ENCODE measurements around the gene SMKR1.

Gene SMKR1

DNA sequence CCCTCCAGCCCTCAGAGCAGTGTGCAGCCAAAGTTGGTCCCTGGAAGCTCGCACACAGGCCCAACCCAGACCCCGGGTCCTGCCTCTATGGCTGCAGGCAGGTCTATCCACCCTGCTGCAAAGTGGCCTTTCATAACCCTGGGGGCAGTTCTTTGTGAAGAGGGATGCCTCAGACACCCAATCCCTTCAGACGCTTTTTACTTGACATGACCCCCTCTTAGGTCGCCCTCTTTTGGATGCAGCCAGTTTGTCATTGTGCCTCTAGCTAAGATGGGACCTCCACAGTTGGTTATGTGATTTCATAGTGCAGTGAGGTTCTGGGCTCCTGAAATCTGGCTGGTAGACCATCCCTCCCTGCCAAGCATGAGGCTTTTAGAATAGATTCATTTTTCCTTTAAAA lies 27.3 kb downstream of the SMKR1 start:
- Histone ChIP-seq H3K4me3 (replicated peaks; ENCODE audit: insufficient read depth, low read length) (no peak overlapping the region), H3K27me3 (ENCODE audit: insufficient read depth, poor library complexity, severe bottlenecking) (no peaks in the 10 kb centered on the region), H3K27ac (replicated peaks) (no peak overlapping the region)
- DNase-seq (ENCODE audit: low read depth in 1 of 2, low spot score in 1 of 2) = no peak
- TF ChIP-seq GABPA (IDR thresholded peaks at IDR 0.05; ENCODE audit: low read depth) (no peak), SPI1 (IDR thresholded peaks at IDR 0.05; ENCODE audit: borderline replicate concordance, low read depth) (no peak), POLR2AphosphoS5 (IDR thresholded peaks at IDR 0.05; ENCODE audit: low read depth) (no peak)
- TF ChIP-seq, protein P1, sequence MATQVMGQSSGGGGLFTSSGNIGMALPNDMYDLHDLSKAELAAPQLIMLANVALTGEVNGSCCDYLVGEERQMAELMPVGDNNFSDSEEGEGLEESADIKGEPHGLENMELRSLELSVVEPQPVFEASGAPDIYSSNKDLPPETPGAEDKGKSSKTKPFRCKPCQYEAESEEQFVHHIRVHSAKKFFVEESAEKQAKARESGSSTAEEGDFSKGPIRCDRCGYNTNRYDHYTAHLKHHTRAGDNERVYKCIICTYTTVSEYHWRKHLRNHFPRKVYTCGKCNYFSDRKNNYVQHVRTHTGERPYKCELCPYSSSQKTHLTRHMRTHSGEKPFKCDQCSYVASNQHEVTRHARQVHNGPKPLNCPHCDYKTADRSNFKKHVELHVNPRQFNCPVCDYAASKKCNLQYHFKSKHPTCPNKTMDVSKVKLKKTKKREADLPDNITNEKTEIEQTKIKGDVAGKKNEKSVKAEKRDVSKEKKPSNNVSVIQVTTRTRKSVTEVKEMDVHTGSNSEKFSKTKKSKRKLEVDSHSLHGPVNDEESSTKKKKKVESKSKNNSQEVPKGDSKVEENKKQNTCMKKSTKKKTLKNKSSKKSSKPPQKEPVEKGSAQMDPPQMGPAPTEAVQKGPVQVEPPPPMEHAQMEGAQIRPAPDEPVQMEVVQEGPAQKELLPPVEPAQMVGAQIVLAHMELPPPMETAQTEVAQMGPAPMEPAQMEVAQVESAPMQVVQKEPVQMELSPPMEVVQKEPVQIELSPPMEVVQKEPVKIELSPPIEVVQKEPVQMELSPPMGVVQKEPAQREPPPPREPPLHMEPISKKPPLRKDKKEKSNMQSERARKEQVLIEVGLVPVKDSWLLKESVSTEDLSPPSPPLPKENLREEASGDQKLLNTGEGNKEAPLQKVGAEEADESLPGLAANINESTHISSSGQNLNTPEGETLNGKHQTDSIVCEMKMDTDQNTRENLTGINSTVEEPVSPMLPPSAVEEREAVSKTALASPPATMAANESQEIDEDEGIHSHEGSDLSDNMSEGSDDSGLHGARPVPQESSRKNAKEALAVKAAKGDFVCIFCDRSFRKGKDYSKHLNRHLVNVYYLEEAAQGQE (IDR thresholded peaks at IDR 0.05; ENCODE audit: insufficient replicate concordance, low read depth) = no peak
- TF ChIP-seq, protein P2, sequence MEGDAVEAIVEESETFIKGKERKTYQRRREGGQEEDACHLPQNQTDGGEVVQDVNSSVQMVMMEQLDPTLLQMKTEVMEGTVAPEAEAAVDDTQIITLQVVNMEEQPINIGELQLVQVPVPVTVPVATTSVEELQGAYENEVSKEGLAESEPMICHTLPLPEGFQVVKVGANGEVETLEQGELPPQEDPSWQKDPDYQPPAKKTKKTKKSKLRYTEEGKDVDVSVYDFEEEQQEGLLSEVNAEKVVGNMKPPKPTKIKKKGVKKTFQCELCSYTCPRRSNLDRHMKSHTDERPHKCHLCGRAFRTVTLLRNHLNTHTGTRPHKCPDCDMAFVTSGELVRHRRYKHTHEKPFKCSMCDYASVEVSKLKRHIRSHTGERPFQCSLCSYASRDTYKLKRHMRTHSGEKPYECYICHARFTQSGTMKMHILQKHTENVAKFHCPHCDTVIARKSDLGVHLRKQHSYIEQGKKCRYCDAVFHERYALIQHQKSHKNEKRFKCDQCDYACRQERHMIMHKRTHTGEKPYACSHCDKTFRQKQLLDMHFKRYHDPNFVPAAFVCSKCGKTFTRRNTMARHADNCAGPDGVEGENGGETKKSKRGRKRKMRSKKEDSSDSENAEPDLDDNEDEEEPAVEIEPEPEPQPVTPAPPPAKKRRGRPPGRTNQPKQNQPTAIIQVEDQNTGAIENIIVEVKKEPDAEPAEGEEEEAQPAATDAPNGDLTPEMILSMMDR (IDR thresholded peaks at IDR 0.05; ENCODE audit: insufficient read depth, low read length) = no peak

DNA sequence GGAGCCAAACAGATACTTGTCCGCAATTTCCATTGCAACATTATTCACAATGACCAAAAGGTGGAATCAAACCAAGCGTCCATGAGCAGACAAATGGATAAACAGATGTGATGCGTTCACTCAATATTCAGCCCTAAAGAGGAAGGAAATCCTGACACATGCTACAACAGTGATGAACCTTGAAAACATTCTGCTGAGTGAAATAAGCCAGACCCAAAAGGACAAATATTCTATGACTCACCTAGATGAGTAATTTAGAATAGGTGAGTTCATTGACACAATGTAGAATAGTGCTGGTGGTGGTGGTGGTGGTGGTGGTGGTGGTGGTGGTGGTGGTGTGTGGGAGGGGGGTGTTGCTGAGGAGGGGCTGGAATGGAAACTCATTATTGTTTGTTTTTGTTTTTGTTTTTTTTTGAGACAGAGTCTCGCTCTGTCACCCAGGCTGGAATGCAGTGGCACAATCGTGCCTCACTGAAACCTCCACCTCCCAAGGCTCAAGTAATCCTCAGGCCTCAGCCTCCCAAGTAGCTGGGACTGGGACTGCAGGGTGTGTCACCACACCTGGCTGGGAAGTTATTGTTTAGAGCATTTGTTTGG lies 28.6 kb downstream of the SMKR1 start:
- Histone ChIP-seq H3K27ac (replicated peaks) (no peak overlapping the region), H3K4me3 (replicated peaks; ENCODE audit: insufficient read depth, low read length) (no peak overlapping the region), H3K27me3 (ENCODE audit: insufficient read depth, poor library complexity, severe bottlenecking) (no peaks in the 10 kb centered on the region)
- peak in 1 of 2 experiments; percentile 3 for DNase-seq (ENCODE audit: low read depth in 1 of 2, low spot score in 1 of 2)
- no peak for TF ChIP-seq SPI1 (IDR thresholded peaks at IDR 0.05; ENCODE audit: borderline replicate concordance, low read depth)
- TF ChIP-seq POLR2AphosphoS5 (IDR thresholded peaks at IDR 0.05; ENCODE audit: low read depth) = no peak
- TF ChIP-seq, protein P1 (IDR thresholded peaks at IDR 0.05; ENCODE audit: insufficient replicate concordance, low read depth) = no peak
- TF ChIP-seq GABPA (IDR thresholded peaks at IDR 0.05; ENCODE audit: low read depth) = no peak
- TF ChIP-seq, protein P2 (IDR thresholded peaks at IDR 0.05; ENCODE audit: insufficient read depth, low read length) = no peak

DNA sequence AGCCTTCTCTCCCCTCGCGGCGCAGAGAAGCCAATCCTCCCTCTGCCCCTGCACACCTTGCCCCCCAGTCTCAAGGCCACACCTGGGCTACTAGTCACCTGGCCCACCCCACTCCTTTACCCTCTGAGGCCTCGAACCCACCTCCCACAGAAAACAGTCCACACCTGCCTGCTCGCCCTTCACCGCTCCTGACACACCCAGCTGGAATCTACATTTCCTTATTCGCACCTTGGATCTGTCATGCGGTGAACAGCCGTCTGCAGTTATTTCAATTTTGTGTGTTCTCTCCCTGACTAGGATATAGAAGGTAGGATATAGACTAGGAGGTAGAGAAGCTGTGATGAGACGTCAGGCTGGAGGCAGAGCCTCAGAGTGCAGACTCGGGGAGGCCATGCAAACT lies 29.4 kb downstream of the SMKR1 start:
- TF ChIP-seq SPI1 (IDR thresholded peaks at IDR 0.05; ENCODE audit: borderline replicate concordance, low read depth) (no peak), POLR2AphosphoS5 (IDR thresholded peaks at IDR 0.05; ENCODE audit: low read depth) (no peak), GABPA (IDR thresholded peaks at IDR 0.05; ENCODE audit: low read depth) (no peak)
- TF ChIP-seq, protein P1 (IDR thresholded peaks at IDR 0.05; ENCODE audit: insufficient replicate concordance, low read depth) = no peak
- H3K4me3 ChIP-seq (replicated peaks; ENCODE audit: insufficient read depth, low read length) = no peak overlapping the region
- H3K27ac ChIP-seq (replicated peaks) = no peak overlapping the region
- no peak for DNase-seq (ENCODE audit: low read depth in 1 of 2, low spot score in 1 of 2)
- H3K27me3 ChIP-seq (ENCODE audit: insufficient read depth, poor library complexity, severe bottlenecking) = no peaks in the 10 kb centered on the region
